HG02623 (cell line): ENCODE results near the gene DOCK1.
"Not testable (repeated sequence)": the region's sequence is repeated elsewhere in the genome, so short reads cannot be mapped to it uniquely, and the experiment has no call there.

Source experiments
- ATAC-seq: cut with Tn5 transposase; IDR thresholded peaks from one replicate; pipeline ENCODE4 v1.9.1; 2021; ENCODE audit warnings: moderate library complexity; ENCODE audit not compliant: unreplicated experiment

The DOCK1 gene

GRCh38 chr10:127259347-127259746, 354.1 kb downstream of the DOCK1 start:
- no peak for ATAC-seq

- no peak for ATAC-seq
These were observed 357.4 kb downstream of the DOCK1 start for GRCh38 chr10:127262606-127263005.

GRCh38 chr10:127265288-127265687, 360.1 kb downstream of the DOCK1 start:
- ATAC-seq = no peak

GRCh38 chr10:127266431-127266830, 361.2 kb downstream of the DOCK1 start:
- ATAC-seq = no peak

GRCh38 chr10:127267442-127267841, 362.2 kb downstream of the DOCK1 start:
- no peak for ATAC-seq

- ATAC-seq = no peak
These were observed 366.8 kb downstream of the DOCK1 start for GRCh38 chr10:127272076-127272475.

GRCh38 chr10:127275272-127275671, 370.0 kb downstream of the DOCK1 start:
- ATAC-seq = no peak

- no peak for ATAC-seq
These were observed 370.7 kb downstream of the DOCK1 start for GRCh38 chr10:127275793-127276450.

DNA sequence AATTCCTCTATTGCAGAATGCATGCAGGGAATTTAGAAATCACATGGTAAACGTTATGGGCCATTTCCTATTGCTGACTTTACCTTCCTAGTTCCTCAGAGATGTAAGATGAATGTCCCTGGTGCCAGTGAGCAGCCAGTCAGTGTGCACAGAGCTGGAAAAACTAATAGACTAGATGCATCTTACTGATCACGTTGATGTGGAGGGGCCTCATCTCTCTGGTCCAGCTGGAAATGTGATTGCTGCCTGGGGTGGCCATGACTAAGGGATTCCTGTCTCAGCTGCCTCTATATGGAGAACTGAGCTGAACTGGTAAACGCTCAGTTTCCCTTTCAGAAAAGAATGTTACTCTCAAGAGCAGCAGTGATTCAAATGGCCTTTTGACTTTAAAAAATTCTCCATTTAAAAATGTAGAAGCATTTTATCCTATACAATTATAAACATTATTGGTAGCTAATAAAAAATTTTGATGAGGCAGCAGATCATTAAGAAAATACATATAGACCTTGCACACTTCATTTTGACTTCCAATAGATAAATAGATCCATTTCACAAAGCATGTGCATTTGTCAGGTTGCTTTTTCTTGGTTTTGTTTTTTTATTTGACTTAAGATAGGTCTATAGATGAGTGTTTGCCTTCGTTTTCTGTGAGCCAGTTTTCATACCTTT, 371.7 kb downstream of the DOCK1 start:
- no peak for ATAC-seq

DNA sequence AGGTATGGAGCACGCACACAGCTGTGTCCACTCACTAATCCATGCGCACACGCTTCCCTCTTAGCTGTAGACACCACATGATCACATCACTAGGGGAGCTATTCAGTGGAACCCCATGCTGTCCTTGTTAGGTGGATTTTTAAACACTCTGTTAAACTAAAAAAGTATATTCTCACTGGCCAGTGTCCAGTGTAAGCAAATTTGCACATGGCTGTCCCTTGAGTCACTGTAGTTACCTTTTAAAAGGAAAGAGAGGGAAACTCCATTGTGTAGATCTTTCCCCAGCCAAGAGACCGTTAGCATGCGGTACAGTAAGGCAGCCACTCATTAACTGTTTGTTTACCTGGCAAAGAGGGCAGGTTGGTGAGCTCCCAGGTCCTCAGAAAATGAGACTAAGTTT, 372.8 kb downstream of the DOCK1 start:
- ATAC-seq = no peak

GRCh38 chr10:127279334-127279774, 374.1 kb downstream of the DOCK1 start:
- ATAC-seq = no peak

GRCh38 chr10:127280446-127280845, 375.2 kb downstream of the DOCK1 start:
- no peak for ATAC-seq

DNA sequence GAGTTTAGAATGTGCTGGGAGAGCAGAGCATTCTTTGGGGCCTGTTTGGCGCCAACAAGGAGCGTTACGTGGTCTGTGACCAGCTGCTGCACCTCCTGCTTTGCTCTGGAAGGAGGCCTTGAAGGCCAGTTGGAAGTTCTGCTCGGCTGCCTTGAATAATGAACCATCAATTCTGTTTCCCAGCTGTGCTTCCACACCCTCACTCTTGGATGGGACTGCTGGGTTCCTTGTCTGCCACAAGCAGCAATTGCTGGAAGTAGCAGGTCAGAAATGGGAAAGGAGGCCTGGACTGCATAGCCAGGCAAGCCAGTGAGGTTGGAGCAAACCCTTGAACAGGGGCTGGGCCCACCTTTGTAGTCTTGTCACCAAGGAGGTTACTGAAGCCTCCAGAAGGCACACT, 377.8 kb downstream of the DOCK1 start:
- no peak for ATAC-seq

GRCh38 chr10:127283576-127283975, 378.3 kb downstream of the DOCK1 start:
- no peak for ATAC-seq

DNA sequence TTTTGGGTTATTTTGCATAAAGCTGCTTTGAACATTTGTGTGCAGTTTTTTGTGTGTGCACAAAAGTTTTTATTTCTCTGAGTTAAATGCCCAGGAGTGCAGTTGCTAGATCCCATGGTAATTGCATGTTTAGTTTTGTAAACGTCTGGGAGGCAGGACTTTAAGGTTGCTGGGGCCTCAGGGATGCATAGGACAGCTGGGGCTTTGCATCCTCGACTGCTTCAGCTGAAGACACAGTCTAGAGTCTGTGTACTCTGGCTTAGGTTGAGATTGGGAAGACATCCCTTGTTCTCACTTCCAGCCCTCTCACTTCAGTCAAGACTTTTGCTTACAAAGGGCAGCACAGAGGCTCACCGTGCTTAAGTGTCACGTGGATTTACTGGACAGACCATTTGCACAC, 385.6 kb downstream of the DOCK1 start:
- ATAC-seq = no peak

- no peak for ATAC-seq
These were observed 386.1 kb downstream of the DOCK1 start for GRCh38 chr10:127291329-127291728.

- ATAC-seq = no peak
These were observed 387.7 kb downstream of the DOCK1 start for GRCh38 chr10:127292888-127293287.

DNA sequence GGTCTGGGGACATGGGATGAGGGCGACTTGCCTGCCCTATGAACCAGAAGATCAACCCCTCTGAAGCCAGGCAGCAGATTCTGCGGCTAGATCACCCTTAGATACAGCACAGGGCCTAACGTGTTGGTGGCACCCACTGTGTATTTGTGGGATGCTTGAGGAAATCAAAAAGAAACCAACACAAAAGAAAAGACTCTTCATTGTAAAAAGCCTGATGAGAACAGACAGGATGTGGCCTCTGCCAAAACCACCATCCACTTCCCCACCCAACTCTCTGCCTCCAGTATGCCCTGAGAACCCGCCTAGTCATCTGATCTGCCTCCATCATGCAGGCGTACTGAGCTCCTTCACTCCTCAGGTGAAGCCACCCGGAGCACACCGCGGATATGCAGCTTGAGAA, 388.4 kb downstream of the DOCK1 start:
- no peak for ATAC-seq

- no peak for ATAC-seq
These were observed 391.5 kb downstream of the DOCK1 start for GRCh38 chr10:127296696-127297095.

DNA sequence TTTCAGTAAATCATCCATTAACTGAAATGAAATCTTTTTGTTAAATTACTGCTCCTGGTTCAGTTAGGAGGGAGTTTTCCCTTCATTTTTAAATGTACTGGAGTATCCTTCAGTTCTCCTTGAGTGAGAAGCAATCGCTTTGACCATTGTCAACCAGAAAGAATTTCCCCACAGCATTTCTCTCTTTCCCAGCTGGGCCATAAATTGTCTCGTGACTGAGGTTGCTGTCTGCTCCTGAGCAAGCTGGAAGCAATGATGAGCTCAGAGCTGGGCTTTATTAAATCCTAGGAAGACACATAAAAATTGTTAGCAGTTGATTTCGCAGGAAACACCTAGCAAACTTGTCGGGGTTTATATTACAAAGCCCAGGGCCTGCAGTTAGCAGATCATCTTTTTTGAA, 393.2 kb downstream of the DOCK1 start:
- no peak for ATAC-seq

GRCh38 chr10:127299192-127299591, 394.0 kb downstream of the DOCK1 start:
- ATAC-seq = not testable (repeated sequence)

- ATAC-seq = no peak
These were observed 394.9 kb downstream of the DOCK1 start for GRCh38 chr10:127299956-127300689.
